ENCODE data around the gene CPT2. TPM values are rescaled to one million over a fixed set of nuclear protein-coding genes. Genes with fewer than 3 reads are reported as not detected.

CPT2 gene
- total and polyA plus RNA-seq, 9 of the 15 experiments (the other 6 are each of a cell fraction or from before 2014, with no cell fraction given), result 7.6 to 25.1 (median 16.8) TPM

DNA sequence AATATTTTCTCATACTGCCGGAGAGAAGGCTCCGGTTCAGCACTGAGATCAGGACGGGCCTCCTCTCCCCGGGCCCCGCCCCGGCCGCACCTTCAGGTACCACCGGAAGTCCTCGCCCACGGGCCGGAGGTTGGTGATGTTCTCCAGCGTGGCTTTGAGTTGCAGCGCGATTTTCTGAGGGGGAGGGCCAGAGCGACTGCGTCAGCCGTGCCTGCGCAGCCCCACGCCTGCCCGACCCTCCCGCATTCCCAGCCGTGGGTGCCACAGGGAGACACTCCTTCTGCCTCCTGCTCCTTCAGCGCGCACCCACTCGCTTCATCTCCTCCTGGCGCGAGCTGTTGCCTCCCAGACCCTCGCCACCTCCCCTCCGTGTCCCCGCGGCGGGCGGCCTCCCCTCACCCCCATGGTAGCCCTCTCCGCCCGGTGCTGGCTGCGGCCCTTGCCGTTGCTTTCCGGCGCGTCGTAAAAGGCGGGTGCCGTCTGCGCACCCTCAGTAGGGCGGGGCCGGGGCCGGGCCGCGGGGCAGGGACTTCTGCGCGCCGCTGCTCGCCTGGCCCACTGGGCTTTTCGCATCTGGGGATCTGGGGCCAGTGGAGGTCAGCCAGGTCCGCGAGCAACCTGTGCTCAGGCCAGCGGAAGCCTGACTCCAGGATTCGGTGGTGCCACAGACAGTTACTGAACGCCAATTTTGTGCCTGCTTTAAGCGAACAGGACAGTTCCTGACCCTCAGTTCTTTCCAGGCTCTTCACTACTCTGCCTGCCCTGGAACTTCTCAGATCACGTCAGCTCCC is 23.7 kb downstream of the CPT2 start, which contains the start of gene CZIB (continued):
- TF ChIP-seq, protein P1, sequence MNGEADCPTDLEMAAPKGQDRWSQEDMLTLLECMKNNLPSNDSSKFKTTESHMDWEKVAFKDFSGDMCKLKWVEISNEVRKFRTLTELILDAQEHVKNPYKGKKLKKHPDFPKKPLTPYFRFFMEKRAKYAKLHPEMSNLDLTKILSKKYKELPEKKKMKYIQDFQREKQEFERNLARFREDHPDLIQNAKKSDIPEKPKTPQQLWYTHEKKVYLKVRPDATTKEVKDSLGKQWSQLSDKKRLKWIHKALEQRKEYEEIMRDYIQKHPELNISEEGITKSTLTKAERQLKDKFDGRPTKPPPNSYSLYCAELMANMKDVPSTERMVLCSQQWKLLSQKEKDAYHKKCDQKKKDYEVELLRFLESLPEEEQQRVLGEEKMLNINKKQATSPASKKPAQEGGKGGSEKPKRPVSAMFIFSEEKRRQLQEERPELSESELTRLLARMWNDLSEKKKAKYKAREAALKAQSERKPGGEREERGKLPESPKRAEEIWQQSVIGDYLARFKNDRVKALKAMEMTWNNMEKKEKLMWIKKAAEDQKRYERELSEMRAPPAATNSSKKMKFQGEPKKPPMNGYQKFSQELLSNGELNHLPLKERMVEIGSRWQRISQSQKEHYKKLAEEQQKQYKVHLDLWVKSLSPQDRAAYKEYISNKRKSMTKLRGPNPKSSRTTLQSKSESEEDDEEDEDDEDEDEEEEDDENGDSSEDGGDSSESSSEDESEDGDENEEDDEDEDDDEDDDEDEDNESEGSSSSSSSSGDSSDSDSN (IDR thresholded peaks at IDR 0.05; ENCODE audit: borderline replicate concordance in 1 of 2, low read depth in 2 of 2, low read length in 2 of 2), result peak in 1 of 2 experiments; percentile 68; a peak in 1 of 4 replicates
- TF ChIP-seq ELK3 (CRISPR knock-in tag; IDR thresholded peaks at IDR 0.05) (no peak), PHF8 (IDR thresholded peaks at IDR 0.05; ENCODE audit: borderline replicate concordance, low read length) (peak; percentile 100), ELF4 (CRISPR knock-in tag; IDR thresholded peaks at IDR 0.05) (0 out of 2 replicates have a peak, but pooled peaks have one; percentile 65), HNRNPUL1 (IDR thresholded peaks at IDR 0.05; ENCODE audit: low read length) (no peak), MBD2 (IDR thresholded peaks at IDR 0.05; ENCODE audit: borderline replicate concordance, low read depth) (peak; percentile 91), KLF13 (tag; IDR thresholded peaks at IDR 0.05; ENCODE audit: borderline replicate concordance, low read depth) (peak; percentile 45; the same call in 1 of the 2 replicates), RBM17 (IDR thresholded peaks at IDR 0.05; ENCODE audit: borderline replicate concordance, low read depth, low read length) (no peak), ZZZ3 (IDR thresholded peaks at IDR 0.05) (no peak), ZNF644 (tag; IDR thresholded peaks at IDR 0.05; ENCODE audit: low read depth) (no peak), GATAD2B (IDR thresholded peaks at IDR 0.05; ENCODE audit: borderline replicate concordance) (peak; percentile 35; the same call in 1 of the 2 replicates), ZNF445 (CRISPR knock-in tag; IDR thresholded peaks at IDR 0.05; ENCODE audit: low read depth) (no peak), CREB3 (tag; conservative IDR thresholded peaks at IDR 0.05; ENCODE audit: low read depth) (no peak), DIDO1 (tag; IDR thresholded peaks at IDR 0.05; ENCODE audit: low read depth) (peak; percentile 47; the same call in 1 of the 2 replicates), SIN3B (IDR thresholded peaks at IDR 0.05; ENCODE audit: low read depth) (peak; percentile 77; the same call in 1 of the 2 replicates), BCL6 (CRISPR knock-in tag; IDR thresholded peaks at IDR 0.05) (no peak), KHSRP (IDR thresholded peaks at IDR 0.05) (no peak), ZNF518B (CRISPR knock-in tag; IDR thresholded peaks at IDR 0.05) (no peak), NR4A1 (CRISPR knock-in tag; IDR thresholded peaks at IDR 0.05) (peak; percentile 60; the same call in 1 of the 2 replicates), NR4A1 (tag; IDR thresholded peaks at IDR 0.05) (no peak), ZNF316 (IDR thresholded peaks at IDR 0.05) (peak; percentile 70)
